ENCODE data around the gene PDE6G. TPM values are rescaled to one million over a fixed set of nuclear protein-coding genes. Genes with fewer than 3 reads are reported as not detected.

PDE6G gene
- total and polyA plus RNA-seq, 2 experiments from 2014 or later, result 5.5 to 9.0 TPM

DNA sequence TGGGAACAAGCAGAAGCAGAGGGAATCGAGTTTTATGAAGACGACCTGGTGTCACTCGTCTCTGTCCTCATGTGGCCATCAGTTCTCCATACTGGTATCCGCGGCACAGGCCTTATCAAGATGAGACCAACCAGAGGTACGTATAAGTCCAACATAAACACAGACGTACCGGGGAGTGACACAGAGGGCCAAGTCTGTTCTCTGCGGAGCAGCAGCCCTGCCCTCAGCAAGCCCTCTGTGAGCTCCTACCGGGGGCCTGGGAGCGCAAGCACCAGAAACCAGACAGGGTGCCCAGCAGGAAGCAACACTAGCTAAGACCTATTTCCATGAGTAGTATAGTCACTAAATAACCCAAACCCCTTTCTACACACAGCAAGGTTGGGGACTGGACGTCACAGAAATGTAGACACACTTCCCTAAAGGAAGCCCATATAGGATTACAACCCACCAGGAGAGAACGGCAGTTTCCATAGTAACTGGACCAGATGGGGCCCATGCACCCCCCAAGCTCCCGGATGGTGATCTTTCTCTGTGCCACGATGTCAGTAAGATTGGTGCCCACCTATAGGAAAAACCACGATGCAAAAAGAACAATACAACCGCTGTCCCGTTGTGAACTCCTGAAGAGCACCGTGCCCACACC lies 26.3 kb upstream of the PDE6G start:
- no peak; the same call in 2 of the 3 replicates for ATAC-seq
- Histone ChIP-seq H3F3A (replicated peaks; ENCODE audit: low read depth) (peaks cover 18% of the 10 kb centered on the region), H3K4me1 (ENCODE audit: insufficient read depth) (peaks cover 6% of the 10 kb centered on the region), H3K4me3 (peak overlapping the region; percentile 96), H3K27ac (ENCODE audit: low read depth) (no peak overlapping the region), H3K9me2 (ENCODE audit: insufficient read depth) (no peaks in the 10 kb centered on the region), H2AFZ (no peak overlapping the region), H3K4me2 (peak overlapping the region; percentile 93), H3K27me3 (ENCODE audit: insufficient read depth) (no peaks in the 10 kb centered on the region), H4K20me1 (replicated peaks; ENCODE audit: insufficient read depth) (peaks cover 8% of the 10 kb centered on the region; the same call in 1 of the 2 replicates), H3K79me2 (replicated peaks; ENCODE audit: insufficient read depth) (peaks cover 48% of the 10 kb centered on the region), H3K36me3 (ENCODE audit: insufficient read depth) (no peaks in the 10 kb centered on the region)
- peaks cover 28% of the 10 kb centered on the region for H3K36me3 Mint-ChIP-seq (ENCODE audit: low read depth)
- TF ChIP-seq, protein P1, sequence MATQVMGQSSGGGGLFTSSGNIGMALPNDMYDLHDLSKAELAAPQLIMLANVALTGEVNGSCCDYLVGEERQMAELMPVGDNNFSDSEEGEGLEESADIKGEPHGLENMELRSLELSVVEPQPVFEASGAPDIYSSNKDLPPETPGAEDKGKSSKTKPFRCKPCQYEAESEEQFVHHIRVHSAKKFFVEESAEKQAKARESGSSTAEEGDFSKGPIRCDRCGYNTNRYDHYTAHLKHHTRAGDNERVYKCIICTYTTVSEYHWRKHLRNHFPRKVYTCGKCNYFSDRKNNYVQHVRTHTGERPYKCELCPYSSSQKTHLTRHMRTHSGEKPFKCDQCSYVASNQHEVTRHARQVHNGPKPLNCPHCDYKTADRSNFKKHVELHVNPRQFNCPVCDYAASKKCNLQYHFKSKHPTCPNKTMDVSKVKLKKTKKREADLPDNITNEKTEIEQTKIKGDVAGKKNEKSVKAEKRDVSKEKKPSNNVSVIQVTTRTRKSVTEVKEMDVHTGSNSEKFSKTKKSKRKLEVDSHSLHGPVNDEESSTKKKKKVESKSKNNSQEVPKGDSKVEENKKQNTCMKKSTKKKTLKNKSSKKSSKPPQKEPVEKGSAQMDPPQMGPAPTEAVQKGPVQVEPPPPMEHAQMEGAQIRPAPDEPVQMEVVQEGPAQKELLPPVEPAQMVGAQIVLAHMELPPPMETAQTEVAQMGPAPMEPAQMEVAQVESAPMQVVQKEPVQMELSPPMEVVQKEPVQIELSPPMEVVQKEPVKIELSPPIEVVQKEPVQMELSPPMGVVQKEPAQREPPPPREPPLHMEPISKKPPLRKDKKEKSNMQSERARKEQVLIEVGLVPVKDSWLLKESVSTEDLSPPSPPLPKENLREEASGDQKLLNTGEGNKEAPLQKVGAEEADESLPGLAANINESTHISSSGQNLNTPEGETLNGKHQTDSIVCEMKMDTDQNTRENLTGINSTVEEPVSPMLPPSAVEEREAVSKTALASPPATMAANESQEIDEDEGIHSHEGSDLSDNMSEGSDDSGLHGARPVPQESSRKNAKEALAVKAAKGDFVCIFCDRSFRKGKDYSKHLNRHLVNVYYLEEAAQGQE (IDR thresholded peaks at IDR 0.05; ENCODE audit: unreplicated experiment), result no peak
- TF ChIP-seq JUNB (IDR thresholded peaks at IDR 0.05; ENCODE audit: unreplicated experiment), result no peak
- no peak for TF ChIP-seq EZH2phosphoT487 (IDR thresholded peaks at IDR 0.05; ENCODE audit: unreplicated experiment)
- no peak for DNase-seq (ENCODE audit: low spot score)
- peaks cover 12% of the 10 kb centered on the region for H3K4me1 Mint-ChIP-seq
- H3K27me3 Mint-ChIP-seq (ENCODE audit: insufficient read depth, low read depth, poor library complexity), result peaks cover 11% of the 10 kb centered on the region
- H3K27ac Mint-ChIP-seq, result peak overlapping the region; percentile 71
- peak overlapping the region; percentile 92 for H3K4me3 Mint-ChIP-seq
- no peaks in the 10 kb centered on the region; the same call in 2 of the 3 replicates for H3K9me3 Mint-ChIP-seq

DNA sequence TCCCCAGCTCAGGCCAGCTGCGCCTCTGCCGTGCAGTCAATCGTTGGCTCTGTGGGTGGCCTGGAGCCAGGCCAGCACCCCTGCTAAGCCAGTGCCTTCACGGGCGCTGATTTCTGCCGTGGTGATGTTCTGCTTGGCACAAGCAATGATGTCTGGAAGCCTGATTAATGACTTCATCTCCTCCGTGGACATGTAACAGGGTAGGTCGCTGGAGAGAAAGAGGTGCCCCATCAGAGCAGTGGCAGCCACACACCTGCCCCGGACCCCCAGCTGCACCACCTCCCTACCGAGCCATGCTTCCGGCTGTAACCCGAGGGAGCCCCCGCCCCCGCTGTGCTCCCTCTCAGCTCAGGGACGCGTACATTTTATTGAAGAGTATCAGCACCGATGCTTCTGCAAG lies 25.3 kb upstream of the PDE6G start:
- Mint-ChIP-seq H3K36me3 (ENCODE audit: low read depth) (peaks cover 19% of the 10 kb centered on the region), H3K27ac (no peak overlapping the region), H3K9me3 (no peaks in the 10 kb centered on the region), H3K4me3 (0 out of 3 replicates have a peak overlapping the region, but pooled peaks have one; percentile 92), H3K27me3 (ENCODE audit: insufficient read depth, low read depth, poor library complexity) (peaks cover 13% of the 10 kb centered on the region), H3K4me1 (peaks cover 12% of the 10 kb centered on the region)
- H3K27ac ChIP-seq (ENCODE audit: low read depth), result no peak overlapping the region
- ATAC-seq (no peak), DNase-seq (ENCODE audit: low spot score) (no peak)
- no peaks in the 10 kb centered on the region for H3K36me3 ChIP-seq (ENCODE audit: insufficient read depth)
- no peaks in the 10 kb centered on the region for H3K9me2 ChIP-seq (ENCODE audit: insufficient read depth)
- H3K4me2 ChIP-seq, result no peak overlapping the region
- no peak overlapping the region for H2AFZ ChIP-seq
- TF ChIP-seq CREB1 (CRISPR knock-in tag; IDR thresholded peaks at IDR 0.05; ENCODE audit: low read depth), result no peak
- TF ChIP-seq, protein P2, sequence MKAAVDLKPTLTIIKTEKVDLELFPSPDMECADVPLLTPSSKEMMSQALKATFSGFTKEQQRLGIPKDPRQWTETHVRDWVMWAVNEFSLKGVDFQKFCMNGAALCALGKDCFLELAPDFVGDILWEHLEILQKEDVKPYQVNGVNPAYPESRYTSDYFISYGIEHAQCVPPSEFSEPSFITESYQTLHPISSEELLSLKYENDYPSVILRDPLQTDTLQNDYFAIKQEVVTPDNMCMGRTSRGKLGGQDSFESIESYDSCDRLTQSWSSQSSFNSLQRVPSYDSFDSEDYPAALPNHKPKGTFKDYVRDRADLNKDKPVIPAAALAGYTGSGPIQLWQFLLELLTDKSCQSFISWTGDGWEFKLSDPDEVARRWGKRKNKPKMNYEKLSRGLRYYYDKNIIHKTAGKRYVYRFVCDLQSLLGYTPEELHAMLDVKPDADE (IDR thresholded peaks at IDR 0.05), result no peak
- no peak for TF ChIP-seq JUNB (IDR thresholded peaks at IDR 0.05; ENCODE audit: unreplicated experiment)
- no peak for TF ChIP-seq ZNF331 (CRISPR knock-in tag; IDR thresholded peaks at IDR 0.05; ENCODE audit: low read depth)
- no peak for TF ChIP-seq POLR2AphosphoS5 (IDR thresholded peaks at IDR 0.05; ENCODE audit: low read depth)
- no peak for TF ChIP-seq NANOG (IDR thresholded peaks at IDR 0.05; ENCODE audit: borderline replicate concordance)
- TF ChIP-seq EZH2 (IDR thresholded peaks at IDR 0.05; ENCODE audit: low read depth, unreplicated experiment), result no peak
- TF ChIP-seq, protein P3, sequence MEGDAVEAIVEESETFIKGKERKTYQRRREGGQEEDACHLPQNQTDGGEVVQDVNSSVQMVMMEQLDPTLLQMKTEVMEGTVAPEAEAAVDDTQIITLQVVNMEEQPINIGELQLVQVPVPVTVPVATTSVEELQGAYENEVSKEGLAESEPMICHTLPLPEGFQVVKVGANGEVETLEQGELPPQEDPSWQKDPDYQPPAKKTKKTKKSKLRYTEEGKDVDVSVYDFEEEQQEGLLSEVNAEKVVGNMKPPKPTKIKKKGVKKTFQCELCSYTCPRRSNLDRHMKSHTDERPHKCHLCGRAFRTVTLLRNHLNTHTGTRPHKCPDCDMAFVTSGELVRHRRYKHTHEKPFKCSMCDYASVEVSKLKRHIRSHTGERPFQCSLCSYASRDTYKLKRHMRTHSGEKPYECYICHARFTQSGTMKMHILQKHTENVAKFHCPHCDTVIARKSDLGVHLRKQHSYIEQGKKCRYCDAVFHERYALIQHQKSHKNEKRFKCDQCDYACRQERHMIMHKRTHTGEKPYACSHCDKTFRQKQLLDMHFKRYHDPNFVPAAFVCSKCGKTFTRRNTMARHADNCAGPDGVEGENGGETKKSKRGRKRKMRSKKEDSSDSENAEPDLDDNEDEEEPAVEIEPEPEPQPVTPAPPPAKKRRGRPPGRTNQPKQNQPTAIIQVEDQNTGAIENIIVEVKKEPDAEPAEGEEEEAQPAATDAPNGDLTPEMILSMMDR (conservative IDR thresholded peaks at IDR 0.05; ENCODE audit: low read depth in 2 of 2), result no peak
- no peak for TF ChIP-seq EZH2phosphoT487 (IDR thresholded peaks at IDR 0.05; ENCODE audit: unreplicated experiment)
- no peak for TF ChIP-seq STAT1 (IDR thresholded peaks at IDR 0.05; ENCODE audit: unreplicated experiment)
- TF ChIP-seq ZNF114 (CRISPR knock-in tag; IDR thresholded peaks at IDR 0.05), result no peak
- H3K27me3 ChIP-seq (ENCODE audit: insufficient read depth), result no peaks in the 10 kb centered on the region
- H3K4me1 ChIP-seq (ENCODE audit: insufficient read depth), result peaks cover 6% of the 10 kb centered on the region
- no peak overlapping the region for H3K4me3 ChIP-seq
- H4K20me1 ChIP-seq (replicated peaks; ENCODE audit: insufficient read depth), result peaks cover 8% of the 10 kb centered on the region; the same call in 1 of the 2 replicates
- peaks cover 18% of the 10 kb centered on the region for H3F3A ChIP-seq (replicated peaks; ENCODE audit: low read depth)
- H3K79me2 ChIP-seq (replicated peaks; ENCODE audit: insufficient read depth), result peaks cover 48% of the 10 kb centered on the region

Measured in GM23338 (cell line).